GM12878 (cell line): ENCODE measurements around the gene ARHGEF1. TPM values are rescaled to one million over a fixed set of nuclear protein-coding genes. Genes with fewer than 3 reads are reported as not detected.

Source experiments
- ATAC-seq: fragments of 200-7000 bp; cut with Tn5 transposase; 3 replicates; pipeline ENCODE4 v1.9.1; 2020; ENCODE audit warnings: mild to moderate bottlenecking, moderate library complexity
- BruUV-seq: library from RNA; stranded (reverse); fragments of 400-500 nt; replicated peaks from 2 replicates; lab custom pipeline; 2021; lab: Mats Ljungman, UMichigan
- CTCF ChIA-PET: fragments of 300-600 bp; sonication (Branson Sonifier 250); formaldehyde crosslinking; extraction: SDS; loops from one replicate; lab custom pipeline; 2021; ENCODE audit warnings: inconsistent platforms; lab: Yijun Ruan, JAX
- POLR2A ChIA-PET: fragments of 350-600 bp; formaldehyde crosslinking; extraction: SDS; loops from one replicate; lab custom pipeline; 2021; ENCODE audit warnings: inconsistent platforms; lab: Charles Lee
- RAD21 ChIA-PET: fragments of 300-600 bp; sonication (Branson Sonifier 250); formaldehyde crosslinking; loops from one replicate; lab custom pipeline; 2023; ENCODE audit warnings: antibody characterized with exemption; ENCODE audit not compliant: unreplicated experiment; lab: Charles Lee
- SMC1A ChIA-PET: fragments of 300-600 bp; sonication (Branson Sonifier 250); formaldehyde crosslinking; loops from one replicate; lab custom pipeline; 2023; ENCODE audit not compliant: unreplicated experiment, uncharacterized antibody; lab: Charles Lee
- DNase-seq: peaks from one replicate; pipeline ENCODE4 v3.0.0-alpha.2; 2011; ENCODE audit warnings: low read depth, low spot score
- FAIRE-seq: peaks from 3 replicates; lab custom pipeline; 2011; peaks lifted over from hg19 to GRCh38; lab: Jason Lieb, UNC
- H2AFZ ChIP-seq: 2 replicates; pipeline ENCODE4 v1.6.0; 2011; ENCODE audit warnings: low read depth, low read length, control low read depth; ENCODE audit not compliant: control insufficient read depth
- H3K27ac ChIP-seq: 2 replicates; pipeline ENCODE4 v1.5.1; 2011; ENCODE audit warnings: control low read depth; ENCODE audit not compliant: control insufficient read depth, insufficient read depth
- H3K27me3 ChIP-seq, 2 experiments: replicated peaks in 1 of 2; 2 replicates each; pipeline versions ENCODE4 v1.6.0 to v1.6.1; 2011; ENCODE audit warnings: low read length in 1 of 2; ENCODE audit not compliant: control insufficient read depth in 2 of 2, insufficient read depth in 2 of 2
- H3K36me3 ChIP-seq, 2 experiments: 2 replicates each; pipeline ENCODE4 v1.5.1; 2011; ENCODE audit warnings: low read length in 1 of 2; ENCODE audit not compliant: control insufficient read depth in 2 of 2, insufficient read depth in 2 of 2
- H3K4me1 ChIP-seq: 2 replicates; pipeline ENCODE4 v1.6.1; 2011; ENCODE audit warnings: mild to moderate bottlenecking, low read length, moderate library complexity, mixed read lengths; ENCODE audit not compliant: control insufficient read depth, insufficient read depth
- H3K4me2 ChIP-seq: 2 replicates; pipeline ENCODE4 v1.6.0; 2011; ENCODE audit warnings: control low read depth; ENCODE audit not compliant: control insufficient read depth, insufficient read depth
- H3K4me3 ChIP-seq: fragments of 200-600 bp; sonication (generic); 2 replicates; pipeline ENCODE4 v1.5.1; 2016
- H3K79me2 ChIP-seq: 2 replicates; pipeline ENCODE4 v1.6.0; 2011; ENCODE audit warnings: low read length; ENCODE audit not compliant: control insufficient read depth, insufficient read depth
- H3K9ac ChIP-seq: 2 replicates; pipeline ENCODE4 v1.8.0; 2011; ENCODE audit warnings: low read length, control low read depth, mixed read lengths; ENCODE audit not compliant: control insufficient read depth, insufficient read depth
- H3K9me3 ChIP-seq: replicated peaks from 3 replicates; pipeline ENCODE4 v1.5.1; 2011; ENCODE audit warnings: mild to moderate bottlenecking, low read length; ENCODE audit not compliant: control insufficient read depth, insufficient read depth
- H4K20me1 ChIP-seq: 2 replicates; pipeline ENCODE4 v1.6.0; 2011; ENCODE audit not compliant: control insufficient read depth, insufficient read depth
- EED ChIP-seq: sonication (generic); IDR thresholded peaks from 2 replicates; pipeline ENCODE4 v1.6.1; 2016; ENCODE audit warnings: antibody characterized with exemption, low read depth
- MLLT1 ChIP-seq: fragments of 450-650 bp; IDR thresholded peaks from 2 replicates; pipeline ENCODE4 v1.6.1; 2016; ENCODE audit warnings: mild to moderate bottlenecking
- SMAD1 ChIP-seq: fragments of 450-650 bp; IDR thresholded peaks from 2 replicates; pipeline ENCODE4 v1.6.1; 2018; ENCODE audit warnings: mild to moderate bottlenecking, low read depth; ENCODE audit not compliant: partially characterized antibody
- SREBF1 ChIP-seq: IDR thresholded peaks from 2 replicates; pipeline ENCODE4 v1.6.1; 2012; ENCODE audit warnings: mild to moderate bottlenecking, low read length
- ZNF24 ChIP-seq: fragments of 450-650 bp; IDR thresholded peaks from 2 replicates; pipeline ENCODE4 v1.6.1; 2017; ENCODE audit warnings: antibody characterized with exemption, mild to moderate bottlenecking
- WGBS: methylation state at CpG from one replicate; pipeline ENCODE4 v1.1.6; 2016; ENCODE audit warnings: low lambda C conversion rate; ENCODE audit not compliant: insufficient replicate concordance, insufficient coverage; ENCODE audit errors: missing lambda C conversion rate; 5-methylcytosine and 5-hydroxymethylcytosine counted together
- in situ Hi-C: fragments of 300-500 bp; cut with MboI; formaldehyde crosslinking; loops from 9 replicates; pipeline ENCODE4 v1.14.3; 2018; ENCODE audit warnings: mixed read lengths
- intact Hi-C: fragments of 100-400 bp; cut with micrococcal nuclease; formaldehyde crosslinking; loops from one replicate; pipeline ENCODE4 v1.14.2; 2022; ENCODE audit not compliant: unreplicated experiment
- polyA plus RNA-seq, 11 experiments: library from polyadenylated mRNA; depleted of rRNA in 4 of 11; unstranded in 6 of 11; stranded (reverse) in 5 of 11; fragments of >200 nt; fragmentation: Nextera tagmentation in 4 of 11; fragmentation: Illumina TruSeq in 1 of 11; extraction: Ambion mirVana in 4 of 11; extraction: Trizol in 1 of 11; gene quantifications; 1 replicate in 1 of 11; 2 replicates in 10 of 11; pipeline versions ENCODE4 v1.2.1 to v1.2.3, GENCODE V29; 2011 to 2016; ENCODE audit warnings: inconsistent platforms in 2 of 11, missing spikeins in 2 of 11, low read depth in 1 of 11
- total RNA-seq, 4 experiments: library from RNA; depleted of rRNA in 3 of 4; stranded (reverse); fragments of >200 nt in 3 of 4; fragmentation: Illumina TruSeq in 1 of 4; extraction: Trizol in 1 of 4; gene quantifications; 2 replicates each; pipeline versions ENCODE4 v1.2.1 to v1.2.3, GENCODE V29; 2013 to 2021

The ARHGEF1 gene
- total and polyA plus RNA-seq, 10 of the 15 experiments (the other 5 are each of a cell fraction or from before 2014, with no cell fraction given), result 1.2 to 207 (median 53.9) TPM

- FAIRE-seq (no peak), ATAC-seq (no peak), DNase-seq (no peak)
- H3K9me3 ChIP-seq, result no peaks in the 10 kb centered on the region; the same call in 2 of the 3 replicates
- TF ChIP-seq SREBF1 (no peak), ZNF24 (no peak)
- ChIA-PET POLR2A (no interaction called here), SMC1A (no interaction called here), RAD21 (no interaction called here), CTCF (no interaction called here)
- no peak overlapping the region for H3K4me3 ChIP-seq
- in situ Hi-C loops (no loop called here), intact Hi-C loops (no loop called here)
- no peaks in the 10 kb centered on the region for H4K20me1 ChIP-seq
- H3K4me2 ChIP-seq, result no peak overlapping the region
- 36% methylated on average over 12 of the region's 12 CpGs for WGBS
- H3K4me1 ChIP-seq, result peaks cover 2% of the 10 kb centered on the region; the same call in 1 of the 2 replicates
- H3K9ac ChIP-seq, result no peak overlapping the region
- H3K79me2 ChIP-seq, result no peaks in the 10 kb centered on the region
- H2AFZ ChIP-seq, result no peak overlapping the region
- H3K27ac ChIP-seq, result no peak overlapping the region
- H3K27me3 ChIP-seq, result peaks cover 3 to 4% of the 10 kb centered on the region in 2 experiments; a peak in 3 of 4 replicates
- H3K36me3 ChIP-seq, result no peaks in the 10 kb centered on the region
- no TSS peak for BruUV-seq
Observed at GRCh38 chr19:41917676-41918075, 34.7 kb downstream of the ARHGEF1 start.

- FAIRE-seq, result no peak
- POLR2A ChIA-PET, result no interaction called here
- intact Hi-C loops, result no loop called here
- H3K4me1 ChIP-seq, result peaks cover 2% of the 10 kb centered on the region; the same call in 1 of the 2 replicates
- H3K36me3 ChIP-seq, result no peaks in the 10 kb centered on the region
- no peaks in the 10 kb centered on the region for H3K79me2 ChIP-seq
- H3K4me3 ChIP-seq, result no peak overlapping the region
- no TSS peak for BruUV-seq
- in situ Hi-C loops, result no loop called here
- RAD21 ChIA-PET, result no interaction called here
- ATAC-seq, result no peak
- CTCF ChIA-PET, result no interaction called here
- SMC1A ChIA-PET, result no interaction called here
- H3K9me3 ChIP-seq, result no peaks in the 10 kb centered on the region; the same call in 2 of the 3 replicates
- H3K27me3 ChIP-seq, result peaks cover 3 to 6% of the 10 kb centered on the region in 2 experiments; a peak in 3 of 4 replicates
- DNase-seq, result no peak
- whole genome bisulfite sequencing, result 69% methylated on average over 6 of the region's 6 CpGs
- H4K20me1 ChIP-seq, result no peaks in the 10 kb centered on the region
- no peak overlapping the region for H3K27ac ChIP-seq
- H3K9ac ChIP-seq, result no peak overlapping the region
- no peak overlapping the region for H2AFZ ChIP-seq
- no peak for TF ChIP-seq SMAD1
- TF ChIP-seq MLLT1, result 0 out of 2 replicates have a peak, but pooled peaks have one; percentile 10
- no peak for TF ChIP-seq EED
- TF ChIP-seq, all 136 proteins: peak for 1
- H3K4me2 ChIP-seq, result no peak overlapping the region
Observed at GRCh38 chr19:41918095-41918494, 35.1 kb downstream of the ARHGEF1 start.
